Stimulated activated CD8-positive, alpha-beta memory T cell treated with anti-CD3 and anti-CD28 coated beads, Interleukin-2, amount 100 ng/mL, for 1 hour (primary cell): ENCODE measurements around the gene CDAN1.

ENCODE experiments used
- DNase-seq, 2 donors: peaks; one replicate each; pipeline ENCODE4 v3.0.0-alpha.2; 2020; ENCODE audit warnings: low read depth in 2 of 2

Gene CDAN1

GRCh38 chr15:42735382-42736165 lies 1.4 kb downstream of the CDAN1 start:
- no peak for DNase-seq

- no peak for DNase-seq
These were observed 2.8 kb downstream of the CDAN1 start for GRCh38 chr15:42734076-42734672.

GRCh38 chr15:42733027-42733426 lies 3.9 kb downstream of the CDAN1 start:
- no peak for DNase-seq

- no peak for DNase-seq
These were observed 4.7 kb downstream of the CDAN1 start for GRCh38 chr15:42732095-42732827.

- DNase-seq = no peak
These were observed 5.5 kb downstream of the CDAN1 start for GRCh38 chr15:42731461-42731860.

- no peak for DNase-seq
These were observed 6.4 kb downstream of the CDAN1 start for GRCh38 chr15:42730536-42730935.

- no peak for DNase-seq
These were observed 6.8 kb downstream of the CDAN1 start for GRCh38 chr15:42730135-42730534.

GRCh38 chr15:42729409-42729808 lies 7.5 kb downstream of the CDAN1 start:
- DNase-seq = no peak

- DNase-seq = no peak
These were observed 8.0 kb downstream of the CDAN1 start for GRCh38 chr15:42728972-42729371.

GRCh38 chr15:42728560-42728959 lies 8.4 kb downstream of the CDAN1 start:
- DNase-seq = no peak

GRCh38 chr15:42727750-42728381 lies 9.1 kb downstream of the CDAN1 start:
- DNase-seq = no peak

GRCh38 chr15:42726114-42726513 lies 10.8 kb downstream of the CDAN1 start:
- no peak for DNase-seq

GRCh38 chr15:42725331-42725903 lies 11.5 kb downstream of the CDAN1 start:
- DNase-seq = no peak

GRCh38 chr15:42724276-42724675 lies 12.7 kb downstream of the CDAN1 start:
- no peak for DNase-seq

- DNase-seq = no peak
These were observed 13.9 kb downstream of the CDAN1 start for GRCh38 chr15:42723068-42723467.

GRCh38 chr15:42721916-42722315 lies 15.0 kb downstream of the CDAN1 start:
- no peak for DNase-seq

GRCh38 chr15:42721016-42721415 lies 15.9 kb downstream of the CDAN1 start:
- no peak for DNase-seq

GRCh38 chr15:42720071-42720470 lies 16.9 kb downstream of the CDAN1 start:
- DNase-seq = no peak

GRCh38 chr15:42719043-42719442 lies 17.9 kb downstream of the CDAN1 start:
- no peak for DNase-seq

GRCh38 chr15:42716626-42717025 lies 20.3 kb downstream of the CDAN1 start:
- DNase-seq = no peak

- DNase-seq = no peak
These were observed 20.8 kb downstream of the CDAN1 start for GRCh38 chr15:42716125-42716524.

GRCh38 chr15:42712584-42712983 lies 24.3 kb downstream of the CDAN1 start:
- DNase-seq = no peak
